Upper lobe of right lung (tissue), 1 donor: ENCODE results near the gene TGM2. TPM values are rescaled to one million over a fixed set of nuclear protein-coding genes. Genes with fewer than 3 reads are reported as not detected.
A peak's percentile ranks its signal among the peaks of the same experiment; 100 is the strongest.

Experiments
- ATAC-seq: fragments of 200-7000 bp; cut with Tn5 transposase; one replicate; pipeline ENCODE4 v1.9.1; 2020; ENCODE audit warnings: mild to moderate bottlenecking, moderate library complexity
- DNase-seq: peaks from one replicate; pipeline ENCODE4 v3.0.0-alpha.2; 2020
- H3K27ac ChIP-seq: fragments of 200-600 bp; one replicate; pipeline ENCODE4 v1.8.0; 2022
- H3K27me3 ChIP-seq: fragments of 200-600 bp; one replicate; pipeline ENCODE4 v1.8.0; 2022; ENCODE audit warnings: mild to moderate bottlenecking
- H3K36me3 ChIP-seq: fragments of 200-600 bp; one replicate; pipeline ENCODE4 v1.8.0; 2022
- H3K4me1 ChIP-seq: fragments of 200-600 bp; one replicate; pipeline ENCODE4 v1.8.0; 2022
- H3K4me3 ChIP-seq: fragments of 200-600 bp; one replicate; pipeline ENCODE4 v1.8.0; 2022; ENCODE audit warnings: mild to moderate bottlenecking
- H3K9me3 ChIP-seq: fragments of 200-600 bp; one replicate; pipeline ENCODE4 v1.8.0; 2022
- intact Hi-C: fragments of 100-400 bp; cut with DNase I; formaldehyde crosslinking; loops from one replicate; pipeline ENCODE4 v1.11.0; 2022
- total RNA-seq: library from RNA; stranded (reverse); fragmentation: NEBNext Ultra II Directional; extraction: Animal tissue kit (Norgen Biotek cat#: 25700); gene quantifications from one replicate; pipeline ENCODE4 v1.2.1, GENCODE V29; 2021
- TF ChIP-seq, protein P1 (sequence below): fragments of 200-600 bp; IDR thresholded peaks from one replicate; pipeline ENCODE4 v1.8.0; 2022; ENCODE audit warnings: antibody characterized with exemption
- donor health status: DM: no; HTN: yes; CAD: no; lungs with severe emphysema.

Gene TGM2
- total RNA-seq, 1 donor from 2014 or later: 562 TPM

DNA sequence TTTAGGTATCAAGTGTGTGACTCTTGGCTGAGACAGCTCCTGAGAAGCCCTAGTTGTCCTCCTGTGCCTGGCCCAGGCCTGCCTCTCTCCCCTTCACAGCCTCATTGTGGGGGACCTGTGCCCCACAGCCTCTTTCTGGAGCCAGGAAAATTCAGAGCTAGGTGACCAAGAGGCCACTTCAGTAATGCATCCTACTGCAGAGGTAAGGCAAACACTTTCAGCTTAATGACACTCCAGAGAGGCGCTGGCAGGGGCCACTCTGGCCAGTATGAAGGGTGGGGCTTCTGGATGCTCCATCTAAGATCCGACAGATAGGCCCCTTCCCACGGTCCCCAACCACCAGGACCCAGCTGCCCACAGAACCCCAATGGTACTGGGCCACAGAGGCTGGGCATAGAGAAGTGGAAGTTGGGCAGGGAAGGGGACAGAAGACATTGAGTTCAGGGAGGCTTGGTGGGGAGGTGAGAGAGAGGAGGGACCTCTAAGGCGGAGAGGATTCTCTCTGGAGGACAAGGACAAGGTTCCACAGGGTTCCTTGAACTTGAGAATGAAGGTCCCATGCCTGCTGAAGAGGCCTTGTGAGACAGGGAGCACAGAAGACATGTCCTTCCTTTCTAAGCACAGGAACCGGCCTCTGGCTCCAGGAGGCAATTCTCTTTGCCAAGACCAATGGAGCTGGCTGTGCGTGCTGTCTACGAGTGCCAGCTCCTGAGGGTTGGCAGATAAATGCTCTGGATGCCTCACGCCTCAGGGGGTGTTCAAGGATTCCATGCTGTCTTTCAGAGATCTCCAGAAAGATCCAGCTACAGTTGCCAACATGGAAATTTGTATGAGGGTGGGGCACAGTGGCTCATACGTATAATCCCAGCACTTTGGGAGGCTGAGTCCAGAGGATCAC is 46.4 kb upstream of the TGM2 start:
- no peak overlapping the region for H3K27ac ChIP-seq
- no peak for ATAC-seq
- H3K4me3 ChIP-seq: no peak overlapping the region
- H3K4me1 ChIP-seq: no peaks in the 10 kb centered on the region
- peak; percentile 45 for DNase-seq
- H3K27me3 ChIP-seq: no peaks in the 10 kb centered on the region
- no peaks in the 10 kb centered on the region for H3K36me3 ChIP-seq
- TF ChIP-seq, protein P1, sequence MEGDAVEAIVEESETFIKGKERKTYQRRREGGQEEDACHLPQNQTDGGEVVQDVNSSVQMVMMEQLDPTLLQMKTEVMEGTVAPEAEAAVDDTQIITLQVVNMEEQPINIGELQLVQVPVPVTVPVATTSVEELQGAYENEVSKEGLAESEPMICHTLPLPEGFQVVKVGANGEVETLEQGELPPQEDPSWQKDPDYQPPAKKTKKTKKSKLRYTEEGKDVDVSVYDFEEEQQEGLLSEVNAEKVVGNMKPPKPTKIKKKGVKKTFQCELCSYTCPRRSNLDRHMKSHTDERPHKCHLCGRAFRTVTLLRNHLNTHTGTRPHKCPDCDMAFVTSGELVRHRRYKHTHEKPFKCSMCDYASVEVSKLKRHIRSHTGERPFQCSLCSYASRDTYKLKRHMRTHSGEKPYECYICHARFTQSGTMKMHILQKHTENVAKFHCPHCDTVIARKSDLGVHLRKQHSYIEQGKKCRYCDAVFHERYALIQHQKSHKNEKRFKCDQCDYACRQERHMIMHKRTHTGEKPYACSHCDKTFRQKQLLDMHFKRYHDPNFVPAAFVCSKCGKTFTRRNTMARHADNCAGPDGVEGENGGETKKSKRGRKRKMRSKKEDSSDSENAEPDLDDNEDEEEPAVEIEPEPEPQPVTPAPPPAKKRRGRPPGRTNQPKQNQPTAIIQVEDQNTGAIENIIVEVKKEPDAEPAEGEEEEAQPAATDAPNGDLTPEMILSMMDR: no peak
- intact Hi-C loops: no loop called here
- H3K9me3 ChIP-seq: no peaks in the 10 kb centered on the region

DNA sequence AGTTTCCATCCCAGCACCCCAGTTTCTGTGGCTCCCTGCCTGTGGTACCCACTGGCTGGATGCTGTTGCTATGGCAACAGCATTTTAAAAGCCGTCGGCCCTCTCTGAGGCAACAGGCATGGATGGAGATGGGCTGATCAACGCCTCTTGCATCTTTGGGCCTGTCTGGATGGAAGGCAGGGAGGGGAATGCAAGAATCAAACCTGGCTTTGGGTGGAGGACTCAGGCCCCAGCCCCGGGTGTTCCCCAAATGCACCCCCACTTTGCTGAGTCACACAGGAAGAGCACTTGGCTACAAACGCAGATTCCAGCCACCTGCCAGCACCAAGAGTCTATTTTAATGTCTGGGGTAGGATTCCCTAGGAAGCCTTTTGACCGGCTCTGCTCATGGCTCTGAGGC is 45.7 kb upstream of the TGM2 start:
- Histone ChIP-seq H3K36me3 (no peaks in the 10 kb centered on the region), H3K4me3 (no peak overlapping the region), H3K27me3 (no peaks in the 10 kb centered on the region), H3K4me1 (no peaks in the 10 kb centered on the region), H3K9me3 (no peaks in the 10 kb centered on the region), H3K27ac (no peak overlapping the region)
- DNase-seq: peak; percentile 38
- no peak for ATAC-seq
- TF ChIP-seq, protein P1: no peak
- intact Hi-C loops: no loop called here

DNA sequence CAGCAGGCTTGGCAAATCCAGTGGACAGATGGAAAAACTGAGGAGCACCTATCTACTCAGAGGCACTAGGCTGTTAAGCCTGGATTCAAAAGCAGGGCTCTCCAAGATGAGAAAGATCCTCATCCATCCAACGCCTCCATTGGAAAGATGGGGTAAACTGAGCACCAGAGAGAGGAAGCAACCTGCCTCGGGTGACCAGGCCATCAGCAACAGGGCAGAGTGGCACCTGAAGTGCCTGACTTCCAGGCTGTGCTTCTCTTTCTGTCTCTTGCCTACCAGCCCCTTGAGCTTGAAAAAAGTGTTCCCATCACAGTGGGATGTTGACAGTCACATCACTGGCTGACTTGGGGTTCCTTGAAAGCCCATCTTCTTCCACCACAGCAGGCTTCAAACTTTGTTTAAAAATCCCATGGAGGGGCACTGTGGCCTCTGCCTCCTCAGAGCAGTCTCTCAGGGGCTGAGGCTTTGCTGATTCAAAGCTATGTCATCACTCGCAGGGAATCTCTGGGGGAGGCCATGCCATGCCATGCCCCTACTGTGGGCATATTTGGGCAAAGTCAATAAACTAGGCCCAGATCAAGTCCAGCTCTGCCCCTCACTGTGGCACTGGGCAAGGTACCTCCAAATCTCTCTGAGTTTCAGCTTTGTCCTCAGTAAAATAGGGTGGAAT is 44.8 kb upstream of the TGM2 start:
- intact Hi-C loops: no loop called here
- ATAC-seq: no peak
- Histone ChIP-seq H3K27ac (no peak overlapping the region), H3K36me3 (no peaks in the 10 kb centered on the region), H3K4me3 (no peak overlapping the region), H3K27me3 (no peaks in the 10 kb centered on the region), H3K4me1 (no peaks in the 10 kb centered on the region), H3K9me3 (no peaks in the 10 kb centered on the region)
- TF ChIP-seq, protein P1: no peak
- peak; percentile 18 for DNase-seq

DNA sequence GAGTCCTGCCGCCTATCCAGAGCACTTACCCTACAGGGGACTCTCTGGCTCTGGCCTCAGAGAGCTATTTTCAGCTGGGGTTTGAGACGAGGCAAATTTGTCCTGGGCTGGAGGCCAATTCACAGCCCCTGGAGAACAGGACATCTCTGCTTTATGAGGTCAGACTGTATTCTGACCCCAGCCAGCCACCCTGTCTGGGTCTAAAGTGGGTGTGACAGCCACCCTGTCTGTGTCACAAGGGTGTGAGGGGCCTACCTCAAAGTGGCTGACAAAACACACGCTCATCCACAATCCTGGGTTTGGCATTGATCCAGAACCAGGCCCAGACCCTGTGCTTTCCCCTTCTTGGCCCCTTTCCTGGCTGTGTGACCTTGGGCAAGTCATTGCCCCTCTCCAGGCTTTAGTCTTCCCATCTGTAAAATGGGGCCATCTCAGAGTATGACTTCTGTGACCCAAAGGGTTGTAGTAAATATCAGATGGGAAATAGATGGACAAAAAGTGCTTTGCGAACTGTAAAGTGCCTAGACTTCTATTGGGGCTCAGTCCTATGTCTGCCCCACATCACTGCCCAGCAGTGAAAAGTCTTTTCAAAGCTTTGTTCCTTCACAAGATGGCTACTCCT is 44.1 kb upstream of the TGM2 start:
- ATAC-seq: no peak
- TF ChIP-seq, protein P1: no peak
- no peaks in the 10 kb centered on the region for H3K4me1 ChIP-seq
- no peak overlapping the region for H3K27ac ChIP-seq
- DNase-seq: peak; percentile 34
- no peaks in the 10 kb centered on the region for H3K27me3 ChIP-seq
- intact Hi-C loops: no loop called here
- H3K4me3 ChIP-seq: no peak overlapping the region
- H3K36me3 ChIP-seq: no peaks in the 10 kb centered on the region
- no peaks in the 10 kb centered on the region for H3K9me3 ChIP-seq

DNA sequence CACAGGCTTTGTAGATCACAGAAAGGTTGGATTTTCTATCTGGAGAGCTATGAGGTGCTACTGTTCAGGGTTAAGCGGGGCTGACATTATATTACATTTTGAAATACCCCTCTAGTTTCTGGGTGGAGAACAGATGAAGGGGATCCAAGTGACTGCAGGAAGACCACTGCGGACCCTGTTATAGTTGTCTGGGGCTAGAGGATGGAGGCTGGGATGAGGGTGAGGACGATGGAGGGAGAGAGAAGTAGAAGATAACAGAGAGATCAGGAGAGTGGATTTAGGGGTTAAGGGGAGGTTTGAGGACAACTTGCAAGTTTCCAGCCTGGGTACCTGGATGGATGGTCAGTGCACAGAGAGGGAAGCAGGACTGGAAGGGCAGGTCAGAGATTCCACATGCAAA is 43.5 kb upstream of the TGM2 start:
- Histone ChIP-seq H3K36me3 (no peaks in the 10 kb centered on the region), H3K4me3 (no peak overlapping the region), H3K27ac (no peak overlapping the region), H3K4me1 (no peaks in the 10 kb centered on the region), H3K9me3 (no peaks in the 10 kb centered on the region), H3K27me3 (no peaks in the 10 kb centered on the region)
- TF ChIP-seq, protein P1: no peak
- ATAC-seq (no peak), DNase-seq (peak; percentile 3)
- intact Hi-C loops: no loop called here
